SK-N-SH treated with all-trans-retinoic acid at 6 μM for 48 hours (cell line): ENCODE data around the gene GAS5.

ENCODE experiments used
- ARNTL ChIP-seq: fragments of 450-650 bp; formaldehyde crosslinking; IDR thresholded peaks from 2 replicates; pipeline ENCODE4 v1.5.0; 2020; ENCODE audit warnings: low read depth, mild to moderate bottlenecking, moderate library complexity, borderline replicate concordance
- CSDC2 ChIP-seq: fragments of 250-450 bp; sonication (Bioruptor Pico); IDR thresholded peaks from 2 replicates; pipeline ENCODE4 v1.5.0; 2020; ENCODE audit warnings: mild to moderate bottlenecking, moderate library complexity
- GLIS3 ChIP-seq: fragments of 250-450 bp; sonication (Bioruptor Pico); IDR thresholded peaks from 2 replicates; pipeline ENCODE4 v1.5.0; 2020; ENCODE audit warnings: mild to moderate bottlenecking, moderate library complexity
- ISL1 ChIP-seq: fragments of 250-450 bp; sonication (Bioruptor Pico); IDR thresholded peaks from 2 replicates; pipeline ENCODE4 v2.1.2; 2022; ENCODE audit warnings: mild to moderate bottlenecking, moderate library complexity
- OSR1 ChIP-seq: fragments of 250-450 bp; sonication (Bioruptor Pico); IDR thresholded peaks from 2 replicates; pipeline ENCODE4 v1.8.0; 2022; ENCODE audit warnings: moderate library complexity, mild to moderate bottlenecking, inconsistent platforms
- SNAI2 ChIP-seq: fragments of 250-450 bp; sonication (Bioruptor Pico); IDR thresholded peaks from 2 replicates; pipeline ENCODE4 v1.5.0; 2020; ENCODE audit warnings: mild to moderate bottlenecking, moderate library complexity
- TCF4 ChIP-seq: fragments of 250-450 bp; sonication (Bioruptor Pico); IDR thresholded peaks from 2 replicates; pipeline ENCODE4 v1.8.0; 2021; ENCODE audit warnings: mild to moderate bottlenecking, moderate library complexity, borderline replicate concordance
- ZNF70 ChIP-seq: fragments of 450-650 bp; formaldehyde crosslinking; IDR thresholded peaks from 2 replicates; pipeline ENCODE4 v1.5.0; 2020; ENCODE audit warnings: mild to moderate bottlenecking, moderate library complexity
- TF ChIP-seq, protein P1 (sequence below): fragments of 250-450 bp; sonication (Bioruptor Pico); IDR thresholded peaks from 2 replicates; pipeline ENCODE4 v1.8.0; 2020; ENCODE audit warnings: mild to moderate bottlenecking, moderate library complexity, borderline replicate concordance
- TF ChIP-seq, protein P2 (sequence below): fragments of 250-450 bp; sonication (Bioruptor Pico); IDR thresholded peaks from 2 replicates; pipeline ENCODE4 v1.5.0; 2020; ENCODE audit warnings: mild to moderate bottlenecking, moderate library complexity

DNA sequence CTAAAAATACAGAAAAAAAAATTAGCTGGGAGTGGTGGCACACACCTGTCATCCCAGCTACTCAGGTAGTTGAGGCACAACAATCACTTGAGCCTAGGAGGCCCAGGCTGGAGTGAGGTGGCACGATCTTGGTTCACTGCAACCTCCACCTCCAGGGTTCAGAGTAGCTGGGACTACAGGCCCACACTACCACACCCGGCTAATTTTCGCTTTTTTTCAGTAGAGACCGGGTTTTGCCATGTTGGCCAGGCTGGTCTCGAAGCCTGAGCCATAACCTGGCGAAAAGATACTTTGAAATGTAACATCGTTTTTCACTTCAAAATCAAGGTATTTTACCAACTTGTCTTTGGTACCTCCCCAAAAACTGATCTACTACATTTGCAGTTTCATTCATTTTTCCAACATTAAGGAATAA is 6.1 kb downstream of the GAS5 start:
- no peak for TF ChIP-seq ISL1 (CRISPR knock-in tag)
- TF ChIP-seq ARNTL (CRISPR knock-in tag), result no peak
- no peak for TF ChIP-seq ZNF70 (CRISPR knock-in tag)
- TF ChIP-seq SNAI2 (CRISPR knock-in tag), result no peak
- TF ChIP-seq, protein P1, sequence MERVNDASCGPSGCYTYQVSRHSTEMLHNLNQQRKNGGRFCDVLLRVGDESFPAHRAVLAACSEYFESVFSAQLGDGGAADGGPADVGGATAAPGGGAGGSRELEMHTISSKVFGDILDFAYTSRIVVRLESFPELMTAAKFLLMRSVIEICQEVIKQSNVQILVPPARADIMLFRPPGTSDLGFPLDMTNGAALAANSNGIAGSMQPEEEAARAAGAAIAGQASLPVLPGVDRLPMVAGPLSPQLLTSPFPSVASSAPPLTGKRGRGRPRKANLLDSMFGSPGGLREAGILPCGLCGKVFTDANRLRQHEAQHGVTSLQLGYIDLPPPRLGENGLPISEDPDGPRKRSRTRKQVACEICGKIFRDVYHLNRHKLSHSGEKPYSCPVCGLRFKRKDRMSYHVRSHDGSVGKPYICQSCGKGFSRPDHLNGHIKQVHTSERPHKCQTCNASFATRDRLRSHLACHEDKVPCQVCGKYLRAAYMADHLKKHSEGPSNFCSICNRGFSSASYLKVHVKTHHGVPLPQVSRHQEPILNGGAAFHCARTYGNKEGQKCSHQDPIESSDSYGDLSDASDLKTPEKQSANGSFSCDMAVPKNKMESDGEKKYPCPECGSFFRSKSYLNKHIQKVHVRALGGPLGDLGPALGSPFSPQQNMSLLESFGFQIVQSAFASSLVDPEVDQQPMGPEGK (CRISPR knock-in tag), result no peak
- TF ChIP-seq, protein P2, sequence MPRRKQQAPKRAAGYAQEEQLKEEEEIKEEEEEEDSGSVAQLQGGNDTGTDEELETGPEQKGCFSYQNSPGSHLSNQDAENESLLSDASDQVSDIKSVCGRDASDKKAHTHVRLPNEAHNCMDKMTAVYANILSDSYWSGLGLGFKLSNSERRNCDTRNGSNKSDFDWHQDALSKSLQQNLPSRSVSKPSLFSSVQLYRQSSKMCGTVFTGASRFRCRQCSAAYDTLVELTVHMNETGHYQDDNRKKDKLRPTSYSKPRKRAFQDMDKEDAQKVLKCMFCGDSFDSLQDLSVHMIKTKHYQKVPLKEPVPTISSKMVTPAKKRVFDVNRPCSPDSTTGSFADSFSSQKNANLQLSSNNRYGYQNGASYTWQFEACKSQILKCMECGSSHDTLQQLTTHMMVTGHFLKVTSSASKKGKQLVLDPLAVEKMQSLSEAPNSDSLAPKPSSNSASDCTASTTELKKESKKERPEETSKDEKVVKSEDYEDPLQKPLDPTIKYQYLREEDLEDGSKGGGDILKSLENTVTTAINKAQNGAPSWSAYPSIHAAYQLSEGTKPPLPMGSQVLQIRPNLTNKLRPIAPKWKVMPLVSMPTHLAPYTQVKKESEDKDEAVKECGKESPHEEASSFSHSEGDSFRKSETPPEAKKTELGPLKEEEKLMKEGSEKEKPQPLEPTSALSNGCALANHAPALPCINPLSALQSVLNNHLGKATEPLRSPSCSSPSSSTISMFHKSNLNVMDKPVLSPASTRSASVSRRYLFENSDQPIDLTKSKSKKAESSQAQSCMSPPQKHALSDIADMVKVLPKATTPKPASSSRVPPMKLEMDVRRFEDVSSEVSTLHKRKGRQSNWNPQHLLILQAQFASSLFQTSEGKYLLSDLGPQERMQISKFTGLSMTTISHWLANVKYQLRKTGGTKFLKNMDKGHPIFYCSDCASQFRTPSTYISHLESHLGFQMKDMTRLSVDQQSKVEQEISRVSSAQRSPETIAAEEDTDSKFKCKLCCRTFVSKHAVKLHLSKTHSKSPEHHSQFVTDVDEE (CRISPR knock-in tag), result no peak
- no peak for TF ChIP-seq CSDC2
- no peak for TF ChIP-seq OSR1
- TF ChIP-seq GLIS3 (CRISPR knock-in tag), result peak; percentile 67; the same call in 1 of the 2 replicates
- TF ChIP-seq TCF4 (CRISPR knock-in tag), result no peak
